ENCODE measurements around the gene SIPA1. TPM values are rescaled to one million over a fixed set of nuclear protein-coding genes. Genes with fewer than 3 reads are reported as not detected.

The SIPA1 gene
- total RNA-seq, 6 experiments from 2014 or later, result 23.0 to 41.3 (median 38.3) TPM

DNA sequence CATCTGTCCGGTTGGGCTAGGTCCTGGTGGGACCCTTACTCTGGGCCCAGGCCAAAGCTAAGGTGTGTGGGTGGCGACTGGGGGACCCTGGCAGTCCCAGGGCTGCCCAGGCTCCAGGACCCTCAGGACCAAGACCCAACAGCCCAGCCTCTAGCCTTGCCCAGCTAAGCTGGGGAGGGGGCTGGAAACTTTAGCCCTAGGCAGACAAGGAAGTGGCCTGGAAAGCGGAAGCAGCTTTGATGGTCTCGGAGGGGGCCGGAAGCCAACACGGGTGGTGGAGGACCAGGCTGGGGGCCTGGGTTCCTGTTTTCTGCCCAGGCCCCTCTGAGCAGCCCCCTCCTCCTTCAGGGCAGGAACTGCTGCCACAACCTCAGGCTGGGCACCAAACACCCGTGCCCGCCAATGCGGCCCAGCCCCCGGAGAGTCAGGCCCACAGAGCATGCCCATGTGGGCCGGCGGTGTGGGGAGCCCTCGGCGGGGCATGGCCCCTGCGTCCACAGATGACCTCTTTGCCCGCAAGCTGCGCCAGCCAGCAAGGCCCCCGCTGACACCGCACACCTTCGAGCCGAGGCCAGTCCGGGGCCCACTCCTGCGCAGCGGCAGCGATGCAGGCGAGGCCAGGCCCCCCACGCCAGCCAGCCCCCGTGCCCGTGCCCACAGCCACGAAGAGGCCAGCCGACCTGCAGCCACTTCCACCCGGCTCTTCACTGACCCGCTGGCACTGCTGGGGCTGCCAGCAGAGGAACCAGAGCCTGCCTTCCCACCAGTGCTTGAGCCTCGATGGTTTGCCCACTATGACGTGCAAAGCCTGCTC, 2.8 kb downstream of the SIPA1 start:
- H3K4me1 Mint-ChIP-seq (ENCODE audit: low read depth), result peaks cover 50% of the 10 kb centered on the region
- H3K9me3 Mint-ChIP-seq, result no peaks in the 10 kb centered on the region

DNA sequence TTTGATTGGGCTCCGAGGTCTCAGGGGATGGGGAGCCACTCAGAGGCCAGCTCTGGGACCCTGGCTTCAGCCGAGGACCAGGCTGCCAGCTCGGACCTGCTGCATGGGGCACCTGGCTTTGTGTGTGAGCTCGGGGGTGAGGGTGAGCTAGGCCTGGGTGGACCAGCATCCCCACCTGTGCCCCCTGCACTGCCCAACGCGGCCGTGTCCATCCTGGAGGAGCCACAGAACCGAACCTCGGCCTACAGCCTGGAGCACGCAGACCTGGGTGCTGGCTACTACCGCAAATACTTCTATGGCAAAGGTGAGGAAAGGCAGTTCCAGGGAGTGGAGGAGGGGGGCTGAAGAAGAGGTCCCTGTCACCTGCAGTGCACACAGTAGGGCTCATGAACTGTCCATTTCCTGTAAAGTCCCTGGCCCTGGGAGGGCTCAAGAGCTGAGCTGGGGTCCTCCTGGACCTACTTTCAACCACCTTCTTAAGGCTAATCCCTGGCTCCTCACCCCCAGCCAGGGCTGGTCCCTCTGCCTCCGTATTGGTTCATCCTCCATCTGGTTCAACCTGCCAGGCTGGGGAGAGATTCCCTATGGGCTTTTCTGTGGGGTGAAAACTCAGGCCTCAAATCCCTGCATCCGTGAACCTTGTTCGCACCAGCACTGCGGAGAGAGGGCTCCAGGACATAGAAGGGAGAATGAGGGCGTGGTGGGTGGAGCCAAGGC, 3.6 kb downstream of the SIPA1 start:
- Mint-ChIP-seq H3K4me3 (no peak overlapping the region), H3K36me3 (ENCODE audit: low read depth) (peaks cover 8% of the 10 kb centered on the region), H3K27ac (no peak overlapping the region; the same call in 1 of the 2 replicates), H3K4me1 (ENCODE audit: low read depth) (peaks cover 53% of the 10 kb centered on the region), H3K27me3 (ENCODE audit: insufficient read depth) (peaks cover 5% of the 10 kb centered on the region; the same call in 1 of the 2 replicates), H3K9me3 (no peaks in the 10 kb centered on the region)
- TF ChIP-seq, protein P1, sequence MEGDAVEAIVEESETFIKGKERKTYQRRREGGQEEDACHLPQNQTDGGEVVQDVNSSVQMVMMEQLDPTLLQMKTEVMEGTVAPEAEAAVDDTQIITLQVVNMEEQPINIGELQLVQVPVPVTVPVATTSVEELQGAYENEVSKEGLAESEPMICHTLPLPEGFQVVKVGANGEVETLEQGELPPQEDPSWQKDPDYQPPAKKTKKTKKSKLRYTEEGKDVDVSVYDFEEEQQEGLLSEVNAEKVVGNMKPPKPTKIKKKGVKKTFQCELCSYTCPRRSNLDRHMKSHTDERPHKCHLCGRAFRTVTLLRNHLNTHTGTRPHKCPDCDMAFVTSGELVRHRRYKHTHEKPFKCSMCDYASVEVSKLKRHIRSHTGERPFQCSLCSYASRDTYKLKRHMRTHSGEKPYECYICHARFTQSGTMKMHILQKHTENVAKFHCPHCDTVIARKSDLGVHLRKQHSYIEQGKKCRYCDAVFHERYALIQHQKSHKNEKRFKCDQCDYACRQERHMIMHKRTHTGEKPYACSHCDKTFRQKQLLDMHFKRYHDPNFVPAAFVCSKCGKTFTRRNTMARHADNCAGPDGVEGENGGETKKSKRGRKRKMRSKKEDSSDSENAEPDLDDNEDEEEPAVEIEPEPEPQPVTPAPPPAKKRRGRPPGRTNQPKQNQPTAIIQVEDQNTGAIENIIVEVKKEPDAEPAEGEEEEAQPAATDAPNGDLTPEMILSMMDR (IDR thresholded peaks at IDR 0.05), result no peak
- DNase-seq, result no peak

More for the DNA sequence above, 2.8 kb downstream of the SIPA1 start:
- Mint-ChIP-seq H3K36me3 (ENCODE audit: low read depth) (peaks cover 4% of the 10 kb centered on the region), H3K4me3 (no peak overlapping the region), H3K27me3 (ENCODE audit: insufficient read depth) (peaks cover 5% of the 10 kb centered on the region; the same call in 1 of the 2 replicates), H3K27ac (no peak overlapping the region)
- TF ChIP-seq, protein P1 (IDR thresholded peaks at IDR 0.05), result no peak
- DNase-seq, result no peak

DNA sequence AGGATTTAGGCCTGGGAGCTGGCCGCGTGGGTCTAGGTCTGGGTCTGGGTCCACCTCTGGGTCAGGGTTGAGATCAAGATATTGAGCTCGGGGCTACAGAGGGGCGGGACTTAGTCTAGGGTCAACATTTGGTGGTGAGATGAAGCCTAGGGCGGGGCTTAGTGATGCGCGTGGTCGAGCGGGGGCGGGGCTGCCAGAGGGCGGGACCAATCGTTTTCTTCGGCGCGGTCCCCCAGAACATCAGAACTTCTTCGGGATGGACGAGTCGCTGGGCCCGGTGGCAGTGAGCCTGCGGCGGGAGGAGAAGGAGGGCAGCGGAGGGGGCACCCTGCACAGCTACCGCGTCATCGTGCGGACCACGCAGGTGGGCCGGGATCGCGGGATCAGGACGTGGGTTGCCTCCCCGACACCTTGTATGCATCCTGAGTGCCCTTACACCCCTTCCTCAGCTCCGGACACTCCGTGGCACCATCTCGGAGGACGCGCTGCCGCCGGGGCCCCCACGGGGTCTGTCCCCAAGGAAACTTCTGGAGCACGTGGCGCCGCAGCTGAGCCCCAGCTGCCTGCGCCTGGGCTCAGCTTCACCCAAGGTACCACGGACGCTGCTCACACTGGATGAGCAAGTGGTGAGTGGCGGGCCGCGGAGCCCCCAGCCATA, 4.2 kb downstream of the SIPA1 start:
- TF ChIP-seq, protein P1 (IDR thresholded peaks at IDR 0.05), result no peak
- H3K27ac Mint-ChIP-seq, result no peak overlapping the region; the same call in 1 of the 2 replicates
- H3K36me3 Mint-ChIP-seq (ENCODE audit: low read depth), result peaks cover 8% of the 10 kb centered on the region
- H3K27me3 Mint-ChIP-seq (ENCODE audit: insufficient read depth), result peaks cover 5% of the 10 kb centered on the region; the same call in 1 of the 2 replicates
- no peak overlapping the region for H3K4me3 Mint-ChIP-seq
- no peaks in the 10 kb centered on the region for H3K9me3 Mint-ChIP-seq
- peaks cover 48% of the 10 kb centered on the region for H3K4me1 Mint-ChIP-seq (ENCODE audit: low read depth)
- DNase-seq, result no peak

DNA sequence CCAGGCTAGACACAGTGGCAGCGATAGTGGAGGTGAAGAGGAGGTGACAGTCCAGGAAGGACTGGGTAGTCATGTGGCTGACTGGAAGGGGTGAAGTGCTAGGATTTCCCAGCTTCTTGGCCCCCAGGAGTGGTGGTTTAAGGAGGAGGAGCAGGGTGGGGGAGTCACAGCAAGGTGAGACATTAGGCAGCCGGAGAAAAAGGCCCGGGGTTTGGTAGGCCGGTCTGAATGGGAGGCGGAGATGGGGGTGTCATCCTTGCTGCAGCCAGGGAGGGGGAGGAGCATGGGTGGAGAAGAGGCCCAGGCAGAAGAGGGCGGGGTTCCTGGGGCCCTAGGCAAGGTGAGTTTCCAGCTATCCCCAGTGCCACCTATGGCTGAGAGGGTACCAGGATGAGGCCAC, 6.1 kb downstream of the SIPA1 start:
- TF ChIP-seq, protein P1 (IDR thresholded peaks at IDR 0.05), result no peak
- no peak overlapping the region for H3K27ac Mint-ChIP-seq
- H3K9me3 Mint-ChIP-seq, result no peaks in the 10 kb centered on the region
- peaks cover 36% of the 10 kb centered on the region for H3K4me1 Mint-ChIP-seq (ENCODE audit: low read depth)
- H3K4me3 Mint-ChIP-seq, result no peak overlapping the region
- H3K27me3 Mint-ChIP-seq (ENCODE audit: insufficient read depth), result peaks cover 7% of the 10 kb centered on the region
- H3K36me3 Mint-ChIP-seq (ENCODE audit: low read depth), result peaks cover 12% of the 10 kb centered on the region
- DNase-seq, result no peak

DNA sequence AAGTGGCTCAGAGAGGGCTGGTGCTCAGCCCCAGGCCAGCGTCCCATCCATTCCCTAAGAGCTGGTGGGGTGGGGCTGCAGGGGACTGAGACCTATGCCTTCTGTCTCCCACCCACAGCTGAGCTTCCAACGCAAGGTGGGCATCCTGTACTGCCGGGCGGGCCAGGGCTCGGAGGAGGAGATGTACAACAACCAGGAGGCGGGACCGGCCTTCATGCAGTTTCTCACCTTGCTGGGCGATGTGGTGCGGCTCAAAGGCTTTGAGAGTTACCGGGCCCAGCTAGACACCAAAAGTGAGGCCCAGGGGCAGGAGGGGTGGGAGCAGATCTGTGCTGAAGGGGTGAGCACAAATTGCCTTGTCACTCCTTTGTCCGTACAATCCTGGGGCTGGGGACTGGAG, 6.9 kb downstream of the SIPA1 start:
- H3K4me1 Mint-ChIP-seq (ENCODE audit: low read depth), result peaks cover 34% of the 10 kb centered on the region
- H3K9me3 Mint-ChIP-seq, result no peaks in the 10 kb centered on the region
- peaks cover 12% of the 10 kb centered on the region for H3K36me3 Mint-ChIP-seq (ENCODE audit: low read depth)
- H3K27ac Mint-ChIP-seq, result no peak overlapping the region; the same call in 1 of the 2 replicates
- peaks cover 3% of the 10 kb centered on the region for H3K27me3 Mint-ChIP-seq (ENCODE audit: insufficient read depth)
- TF ChIP-seq, protein P1 (IDR thresholded peaks at IDR 0.05), result no peak
- DNase-seq, result no peak
- H3K4me3 Mint-ChIP-seq, result no peak overlapping the region
